HepG2 (cell line): ENCODE results near the gene PPP1R12B.
"Not testable (repeated sequence)": the region's sequence is repeated elsewhere in the genome, so short reads cannot be mapped to it uniquely, and the experiment has no call there.

Source experiments
- CTCF ChIP-seq: sonication (generic); formaldehyde crosslinking; IDR thresholded peaks from 2 replicates; pipeline ENCODE4 v1.5.0; 2020; ENCODE audit warnings: mild to moderate bottlenecking, missing genetic modification reagents, moderate library complexity
- EEA1 ChIP-seq: sonication (generic); formaldehyde crosslinking; IDR thresholded peaks from 2 replicates; pipeline ENCODE4 v1.5.1; 2020; ENCODE audit warnings: mild to moderate bottlenecking, missing genetic modification reagents, borderline replicate concordance
- FOXK1 ChIP-seq: sonication (generic); formaldehyde crosslinking; IDR thresholded peaks from 2 replicates; pipeline ENCODE4 v1.4.0; 2020; ENCODE audit warnings: low read depth, missing genetic modification reagents, borderline replicate concordance
- GTF2F1 ChIP-seq: fragments of 150-350 bp; IDR thresholded peaks from 2 replicates; pipeline ENCODE4 v1.6.1; 2014; ENCODE audit warnings: low read length
- POLR2A ChIP-seq, 2 experiments: IDR thresholded peaks; 2 replicates each; pipeline ENCODE4 v1.6.1; 2011; ENCODE audit warnings: low read depth in 2 of 2, low read length in 2 of 2, mild to moderate bottlenecking in 1 of 2, moderate library complexity in 1 of 2; ENCODE audit not compliant: insufficient read depth in 1 of 2
- SAP130 ChIP-seq: IDR thresholded peaks from 2 replicates; pipeline ENCODE4 v1.6.1; 2016; ENCODE audit warnings: low read depth
- USF2 ChIP-seq, 2 experiments: sonication (generic) in 1 of 2; formaldehyde crosslinking in 1 of 2; IDR thresholded peaks; 2 replicates each; pipeline versions ENCODE4 v1.5.1 to v1.6.1; 2011 to 2020; ENCODE audit warnings: borderline replicate concordance in 1 of 2, low read depth in 1 of 2, low read length in 1 of 2, mild to moderate bottlenecking in 1 of 2, missing genetic modification reagents in 1 of 2, moderate library complexity in 1 of 2

- not testable (repeated sequence) for TF ChIP-seq FOXK1 (CRISPR knock-in tag); EEA1; POLR2A (IDR thresholded peaks at IDR 0.05; ENCODE audit: insufficient read depth in 1 of 2, low read depth in 2 of 2, low read length in 2 of 2); GTF2F1; USF2 (IDR thresholded peaks at IDR 0.05; ENCODE audit: low read depth, low read length); USF2 (CRISPR knock-in tag; IDR thresholded peaks at IDR 0.05; ENCODE audit: borderline replicate concordance); SAP130 (CRISPR knock-in tag); CTCF
These were observed 124.0 kb downstream of the PPP1R12B start for GRCh38 chr1:202472347-202473124.
